Spleen (tissue), 11 donors: Measurements from ENCODE around the gene ACP7. TPM values are rescaled to one million over a fixed set of nuclear protein-coding genes. Genes with fewer than 3 reads are reported as not detected.
"Not testable (repeated sequence)": the region's sequence is repeated elsewhere in the genome, so short reads cannot be mapped to it uniquely, and the experiment has no call there.

Source experiments
- DNase-seq: peaks from one replicate; pipeline ENCODE4 v3.0.0-alpha.2; 2020
- H3K27ac ChIP-seq, 8 donors: fragments of 200-600 bp; sonication (generic) in 7 of 8; 1 replicate in 4 of 8; 2 replicates in 4 of 8; pipeline versions ENCODE4 v1.5.0 to v1.8.0; 2016 to 2021; ENCODE audit warnings: inconsistent platforms in 4 of 8, mild to moderate bottlenecking in 4 of 8, moderate library complexity in 1 of 8
- H3K27me3 ChIP-seq, 7 donors: fragments of 200-600 bp; sonication (generic) in 6 of 7; replicated peaks in 1 of 7; 1 replicate in 4 of 7; 2 replicates in 3 of 7; pipeline versions ENCODE4 v1.5.0 to v1.8.0; 2016 to 2021; ENCODE audit warnings: inconsistent platforms in 3 of 7, mild to moderate bottlenecking in 1 of 7
- H3K36me3 ChIP-seq, 6 donors: fragments of 200-600 bp; sonication (generic) in 5 of 6; 1 replicate in 4 of 6; 2 replicates in 2 of 6; pipeline versions ENCODE4 v1.5.0 to v1.8.0; 2016 to 2021; ENCODE audit warnings: inconsistent platforms in 2 of 6
- H3K4me1 ChIP-seq, 6 donors: fragments of 200-600 bp; sonication (generic) in 5 of 6; 1 replicate in 3 of 6; 2 replicates in 3 of 6; pipeline versions ENCODE4 v1.5.0 to v1.8.0; 2016 to 2021; ENCODE audit warnings: inconsistent platforms in 3 of 6
- H3K4me3 ChIP-seq, 8 donors: fragments of 200-600 bp; sonication (generic) in 7 of 8; 1 replicate in 4 of 8; 2 replicates in 4 of 8; pipeline versions ENCODE4 v1.5.0 to v1.8.0; 2016 to 2021; ENCODE audit warnings: inconsistent platforms in 4 of 8, mild to moderate bottlenecking in 4 of 8, moderate library complexity in 2 of 8
- H3K9me3 ChIP-seq, 8 donors: fragments of 200-600 bp; sonication (generic) in 7 of 8; 1 replicate in 4 of 8; 2 replicates in 4 of 8; pipeline versions ENCODE4 v1.5.0 to v1.8.0; 2016 to 2021; ENCODE audit warnings: inconsistent platforms in 4 of 8
- CTCF ChIP-seq, 11 experiments: fragments of 200-600 bp in 7 of 11; fragments of 450-650 bp in 4 of 11; sonication (generic) in 4 of 11; IDR thresholded peaks in 8 of 11; conservative IDR thresholded peaks in 3 of 11; 1 replicate in 7 of 11; 2 replicates in 4 of 11; pipeline versions ENCODE4 v1.4.0 to v1.8.0; 2016 to 2021; ENCODE audit warnings: antibody characterized with exemption in 11 of 11, inconsistent platforms in 4 of 11, mild to moderate bottlenecking in 1 of 11
- POLR2A ChIP-seq, 3 donors: fragments of 450-650 bp; IDR thresholded peaks; one replicate each; pipeline ENCODE4 v1.5.1; 2017; ENCODE audit warnings: antibody characterized with exemption in 3 of 3, mild to moderate bottlenecking in 1 of 3
- POLR2AphosphoS5 ChIP-seq, 3 donors: sonication (generic); formaldehyde crosslinking; IDR thresholded peaks; one replicate each; pipeline ENCODE4 v1.5.1; 2017; ENCODE audit warnings: antibody characterized with exemption in 3 of 3
- WGBS, 5 donors: extraction: QIAGEN DNeasy Blood & Tissue Kit in 3 of 5; methylation state at CpG; one replicate each; pipeline versions ENCODE4 v1.1.5 to v1.1.7; 2013 to 2018; 5-methylcytosine and 5-hydroxymethylcytosine counted together
- intact Hi-C: fragments of 100-400 bp; cut with DNase I; formaldehyde crosslinking; loops from one replicate; pipeline ENCODE4 v1.15.0; 2023; ENCODE audit warnings: low total_unique reads
- polyA plus RNA-seq, 3 donors: library from polyadenylated mRNA; stranded (reverse); fragments of 200-250 nt; gene quantifications; one replicate each; pipeline ENCODE4 v1.2.1, GENCODE V29; 2013
- total RNA-seq, 7 donors: library from RNA; depleted of rRNA in 3 of 7; stranded (reverse); fragments of >200 nt in 3 of 7; fragmentation: NEBNext Ultra II Directional in 4 of 7; extraction: Animal tissue kit (Norgen Biotek cat#: 25700) in 4 of 7; gene quantifications; one replicate each; pipeline versions ENCODE4 v1.1.0 to v1.2.1, GENCODE V29; 2016 to 2021
- donor health status: healthy with polysubstance abuse.
- donor health status: DM: no; HTN: no; CAD: no; lungs with moderate emphysema.
- donor health status: DM: no; HTN: no; CAD: no.
- donor health status: Bipolar disorder and iron deficiency.
- donor health status: healthy.
- donor health status: DM: no; HTN: no; CAD: no.
- donor health status: DM: yes; HTN: yes; CAD: no.

Gene ACP7
- total and polyA plus RNA-seq, 10 donors: not detected

- no peak for DNase-seq
- 66 to 86% (median 80%) methylated on average over 4 of the region's 4 CpGs for WGBS, 5 donors
These were observed 2.2 kb downstream of the ACP7 start for GRCh38 chr19:39086386-39086785.

GRCh38 chr19:39087907-39088686 is 3.9 kb downstream of the ACP7 start:
- no peaks in the 10 kb centered on the region for H3K36me3 ChIP-seq
- intact Hi-C loops: no loop called here
- H3K4me3 ChIP-seq: no peak overlapping the region
- no peak for DNase-seq
- H3K27ac ChIP-seq: no peak overlapping the region
- H3K4me1 ChIP-seq: peaks cover 0 to 16% (median 11%) of the 10 kb centered on the region in 6 donors
- no peak for TF ChIP-seq POLR2AphosphoS5 (IDR thresholded peaks at IDR 0.05)
- no peak for TF ChIP-seq CTCF (IDR thresholded peaks at IDR 0.05 in 8 of 11, conservative IDR thresholded peaks at IDR 0.05 in 3 of 11)
- no peak for TF ChIP-seq POLR2A (IDR thresholded peaks at IDR 0.05)
- peaks cover 3 to 91% (median 27%) of the 10 kb centered on the region in 7 donors for H3K27me3 ChIP-seq
- WGBS, 5 donors: 76 to 84% (median 83%) methylated on average over 8 of the region's 8 CpGs
- no peaks in the 10 kb centered on the region for H3K9me3 ChIP-seq

More at GRCh38 chr19:39086386-39086785, 2.2 kb downstream of the ACP7 start:
- H3K27me3 ChIP-seq: peaks cover 7 to 93% (median 44%) of the 10 kb centered on the region in 7 donors
- no peak overlapping the region for H3K4me3 ChIP-seq
- no peaks in the 10 kb centered on the region for H3K9me3 ChIP-seq
- intact Hi-C loops: no loop called here
- no peak overlapping the region for H3K27ac ChIP-seq
- no peak for TF ChIP-seq POLR2A (IDR thresholded peaks at IDR 0.05)
- TF ChIP-seq POLR2AphosphoS5 (IDR thresholded peaks at IDR 0.05): no peak
- TF ChIP-seq CTCF (IDR thresholded peaks at IDR 0.05 in 8 of 11, conservative IDR thresholded peaks at IDR 0.05 in 3 of 11): no peak
- no peaks in the 10 kb centered on the region for H3K36me3 ChIP-seq
- H3K4me1 ChIP-seq: peaks cover 0 to 21% (median 12%) of the 10 kb centered on the region in 6 donors

- intact Hi-C loops, H3K27ac ChIP-seq, H3K4me3 ChIP-seq, H3K4me1 ChIP-seq, H3K9me3 ChIP-seq, H3K36me3 ChIP-seq, DNase-seq: not testable (repeated sequence)
- peaks cover 0 to 88% (median 17%) of the 10 kb centered on the region in 7 donors for H3K27me3 ChIP-seq
- WGBS, 5 donors: 81 to 91% (median 89%) methylated on average over 8 of the region's 8 CpGs
These were observed 5.8 kb downstream of the ACP7 start for GRCh38 chr19:39090016-39090415.

- Histone ChIP-seq H3K4me3 (no peak overlapping the region), H3K27ac (no peak overlapping the region), H3K9me3 (no peaks in the 10 kb centered on the region), H3K36me3 (no peaks in the 10 kb centered on the region), H3K27me3 (peaks cover 0 to 87% (median 9%) of the 10 kb centered on the region in 7 donors), H3K4me1 (no peaks in the 10 kb centered on the region)
- 87 to 94% (median 91%) methylated on average over 4 of the region's 4 CpGs for WGBS, 5 donors
- intact Hi-C loops: no loop called here
- DNase-seq: no peak
- TF ChIP-seq CTCF (IDR thresholded peaks at IDR 0.05 in 8 of 11, conservative IDR thresholded peaks at IDR 0.05 in 3 of 11) (no peak), POLR2AphosphoS5 (IDR thresholded peaks at IDR 0.05) (no peak), POLR2A (IDR thresholded peaks at IDR 0.05) (no peak)
These were observed 6.7 kb downstream of the ACP7 start for GRCh38 chr19:39090881-39091280.

GRCh38 chr19:39095799-39096540 is 11.8 kb downstream of the ACP7 start:
- intact Hi-C loops, H3K27ac ChIP-seq, H3K36me3 ChIP-seq, H3K4me3 ChIP-seq, H3K4me1 ChIP-seq, DNase-seq, H3K9me3 ChIP-seq: not testable (repeated sequence)
- 70 to 85% (median 75%) methylated on average over 5 of the region's 5 CpGs for WGBS, 5 donors
- H3K27me3 ChIP-seq: peaks cover 0 to 90% (median 19%) of the 10 kb centered on the region in 7 donors
